HUES64 (cell line): ENCODE data around the gene TMA7.

Source experiments
- H3K27ac ChIP-seq: 2 replicates; pipeline ENCODE4 v1.7.0; 2013; ENCODE audit warnings: low read depth, low read length, inconsistent platforms
- H3K27me3 ChIP-seq: 2 replicates; pipeline ENCODE4 v1.6.1; 2013; ENCODE audit warnings: mild to moderate bottlenecking, low read length; ENCODE audit not compliant: insufficient read depth
- H3K36me3 ChIP-seq: 2 replicates; pipeline ENCODE4 v1.6.1; 2013; ENCODE audit warnings: mild to moderate bottlenecking, low read length; ENCODE audit not compliant: insufficient read depth
- H3K4me1 ChIP-seq: 2 replicates; pipeline ENCODE4 v1.6.1; 2013; ENCODE audit warnings: mild to moderate bottlenecking, low read length, moderate library complexity; ENCODE audit not compliant: insufficient read depth
- H3K4me3 ChIP-seq: 2 replicates; pipeline ENCODE4 v1.5.1; 2013; ENCODE audit warnings: mild to moderate bottlenecking, low read length, moderate library complexity
- H3K9ac ChIP-seq: 2 replicates; pipeline ENCODE4 v1.6.1; 2013; ENCODE audit warnings: mild to moderate bottlenecking, low read depth, low read length
- H3K9me3 ChIP-seq: 2 replicates; pipeline ENCODE4 v1.6.1; 2013; ENCODE audit warnings: low read depth, low read length; ENCODE audit not compliant: insufficient read depth
- WGBS: fragments of 150-250, 120-280 bp; methylation state at CpG from one replicate; pipeline ENCODE4 v1.1.7; 2013; ENCODE audit warnings: missing lambda C conversion rate; 5-methylcytosine and 5-hydroxymethylcytosine counted together

TMA7 gene

DNA sequence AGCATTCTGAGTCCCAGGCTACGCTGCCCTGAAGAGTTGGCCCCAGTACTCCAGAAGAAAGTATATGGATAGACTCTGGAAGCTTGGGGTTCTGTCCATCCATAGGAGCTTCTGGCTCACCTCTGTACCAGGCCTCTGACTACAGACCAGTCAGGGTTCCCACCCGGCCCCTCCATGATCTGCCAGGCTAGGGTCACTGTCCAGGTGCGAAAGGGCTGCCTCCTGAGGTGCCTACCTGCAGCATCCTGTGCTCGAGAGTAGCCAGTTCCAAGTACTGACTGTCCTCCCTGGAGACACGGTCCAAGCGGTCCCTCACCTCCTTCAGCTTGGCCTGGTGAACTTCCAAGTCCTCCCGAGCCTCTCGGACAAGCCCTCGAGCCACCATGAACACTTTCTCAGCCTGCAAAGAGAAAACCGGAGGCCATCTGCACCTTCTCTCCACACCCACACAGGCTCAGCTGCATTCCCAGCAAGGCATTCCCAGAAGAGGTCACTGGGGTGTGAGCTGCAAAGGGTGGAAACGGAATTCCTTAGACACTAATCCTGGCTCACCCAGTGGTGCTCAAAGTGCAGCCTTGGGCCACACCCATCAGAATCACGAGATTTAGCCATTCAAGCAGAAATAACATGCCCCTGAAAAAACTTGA is 6.5 kb upstream of the TMA7 start:
- Histone ChIP-seq H3K36me3 (peaks cover 31% of the 10 kb centered on the region), H3K4me1 (peaks cover 10% of the 10 kb centered on the region; the same call in 1 of the 2 replicates), H3K27me3 (no peaks in the 10 kb centered on the region), H3K27ac (no peak overlapping the region), H3K4me3 (no peak overlapping the region), H3K9ac (no peak overlapping the region), H3K9me3 (no peaks in the 10 kb centered on the region)
- 93% methylated on average over 12 of the region's 12 CpGs for WGBS

DNA sequence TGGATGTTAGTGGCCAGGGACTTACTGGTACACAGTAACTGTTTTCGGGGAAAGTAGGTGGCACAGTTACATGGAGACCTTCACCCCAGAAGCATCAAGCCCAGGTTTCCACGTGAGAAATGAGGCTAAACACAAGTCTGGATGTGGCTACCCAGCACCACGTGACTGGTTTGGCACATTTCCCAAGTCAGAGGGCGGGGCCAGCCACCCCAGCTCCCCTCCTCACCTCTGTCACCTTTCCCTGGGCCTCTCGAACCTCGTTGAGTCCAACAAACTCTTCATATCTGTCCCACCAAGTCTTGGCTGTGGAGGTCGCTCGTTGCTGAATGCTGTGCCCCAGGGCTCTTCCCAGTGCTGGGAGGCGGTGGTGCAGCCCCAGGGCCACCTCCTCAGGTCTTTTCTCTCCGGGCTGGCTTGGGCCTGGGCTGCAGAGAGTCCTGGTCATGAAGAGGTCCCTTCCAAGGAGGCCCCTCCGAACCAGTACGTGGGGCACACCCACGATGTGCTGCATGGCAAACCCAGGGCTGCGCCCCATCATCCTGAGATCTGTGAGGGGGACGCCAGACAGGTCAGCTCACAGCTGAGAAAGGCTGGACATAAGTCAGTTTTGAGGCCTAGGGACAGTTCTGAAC is 5.3 kb upstream of the TMA7 start:
- no peak overlapping the region for H3K4me3 ChIP-seq
- peaks cover 31% of the 10 kb centered on the region for H3K36me3 ChIP-seq
- no peaks in the 10 kb centered on the region for H3K9me3 ChIP-seq
- no peaks in the 10 kb centered on the region for H3K27me3 ChIP-seq
- WGBS, result 92% methylated on average over 15 of the region's 15 CpGs
- peaks cover 10% of the 10 kb centered on the region; the same call in 1 of the 2 replicates for H3K4me1 ChIP-seq
- no peak overlapping the region for H3K27ac ChIP-seq
- no peak overlapping the region for H3K9ac ChIP-seq

DNA sequence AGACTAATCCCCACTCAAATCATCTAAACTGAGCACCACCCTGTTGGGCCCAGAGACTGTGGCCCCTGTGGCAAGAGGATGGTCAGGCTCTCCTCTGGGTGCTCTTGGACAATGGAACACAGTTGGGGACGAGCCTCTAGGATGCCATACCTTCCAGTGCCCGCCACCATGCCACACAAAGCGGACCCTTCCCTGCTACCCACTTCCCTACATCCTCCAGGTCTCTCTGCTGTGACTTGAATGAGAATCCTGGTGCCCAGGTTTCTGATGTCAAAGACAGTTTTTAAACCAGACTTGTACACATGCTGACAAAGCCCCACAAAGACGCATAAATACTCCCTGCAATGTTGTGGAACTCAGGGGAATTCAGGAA is 4.8 kb upstream of the TMA7 start:
- Histone ChIP-seq H3K27me3 (no peaks in the 10 kb centered on the region), H3K4me3 (no peak overlapping the region), H3K36me3 (peaks cover 31% of the 10 kb centered on the region), H3K9me3 (no peaks in the 10 kb centered on the region), H3K27ac (no peak overlapping the region), H3K9ac (no peak overlapping the region), H3K4me1 (peaks cover 9% of the 10 kb centered on the region; the same call in 1 of the 2 replicates)
- 91% methylated on average over 4 of the region's 4 CpGs for WGBS

DNA sequence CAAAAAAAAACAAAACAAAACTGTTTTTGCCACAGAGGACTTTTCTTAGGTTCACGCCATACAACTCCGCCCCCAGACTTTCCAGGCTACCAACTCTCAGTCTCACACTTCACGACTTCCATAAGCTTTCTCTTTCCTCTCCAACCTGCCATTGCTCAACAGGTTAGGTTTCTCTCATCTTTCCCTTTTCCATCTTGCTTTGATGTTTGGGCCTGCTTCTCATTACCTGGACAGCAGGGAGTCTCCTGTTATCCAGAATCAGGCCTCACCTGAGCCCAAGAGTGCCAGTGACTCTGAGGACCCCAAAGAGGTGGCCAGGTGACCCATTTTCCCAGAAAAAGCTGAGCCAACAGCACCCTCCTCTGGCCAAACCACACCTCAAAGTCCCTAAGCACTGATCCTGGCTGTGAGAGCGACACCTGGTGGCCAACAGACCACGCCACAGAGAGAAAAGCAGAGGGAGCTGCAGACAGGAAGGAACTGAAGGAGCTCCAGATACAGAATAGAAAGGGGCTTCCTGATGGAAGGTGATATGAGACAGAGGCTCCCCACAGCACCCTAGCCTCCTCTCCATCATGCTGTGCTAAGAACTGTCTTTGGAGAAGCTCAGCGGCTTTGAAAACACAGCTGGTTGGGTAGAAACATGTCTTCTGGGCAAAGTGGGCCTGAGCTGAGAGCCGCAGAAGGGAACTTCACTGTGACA is 4.1 kb upstream of the TMA7 start:
- no peaks in the 10 kb centered on the region for H3K9me3 ChIP-seq
- H3K36me3 ChIP-seq, result peaks cover 31% of the 10 kb centered on the region
- no peak overlapping the region for H3K27ac ChIP-seq
- 52% methylated on average over 7 of the region's 7 CpGs for WGBS
- 0 out of 2 replicates have a peak, but pooled peaks cover 2% of the 10 kb centered on the region for H3K4me1 ChIP-seq
- H3K27me3 ChIP-seq, result no peaks in the 10 kb centered on the region
- H3K9ac ChIP-seq, result no peak overlapping the region
- no peak overlapping the region for H3K4me3 ChIP-seq

DNA sequence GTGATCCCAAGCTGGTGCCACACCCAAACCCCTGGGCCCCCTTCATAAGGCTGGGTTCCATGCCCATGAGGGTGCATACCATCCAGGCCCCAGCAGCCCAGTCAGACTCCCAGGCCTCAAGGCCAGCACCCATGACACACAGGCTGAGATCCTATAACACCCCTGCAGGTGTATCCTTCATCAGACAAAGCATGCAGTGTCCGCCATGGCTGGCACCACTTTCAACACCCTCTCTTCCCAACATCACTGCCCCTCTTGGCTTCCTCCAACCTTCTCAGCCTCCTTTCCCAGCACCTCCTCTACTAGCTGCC is 3.6 kb upstream of the TMA7 start:
- H3K9me3 ChIP-seq, result no peaks in the 10 kb centered on the region
- H3K4me1 ChIP-seq, result 0 out of 2 replicates have a peak, but pooled peaks cover 2% of the 10 kb centered on the region
- 34% methylated on average over 1 of the region's 1 CpG for WGBS
- no peaks in the 10 kb centered on the region for H3K27me3 ChIP-seq
- no peak overlapping the region for H3K27ac ChIP-seq
- no peak overlapping the region for H3K4me3 ChIP-seq
- H3K36me3 ChIP-seq, result peaks cover 33% of the 10 kb centered on the region
- no peak overlapping the region for H3K9ac ChIP-seq

DNA sequence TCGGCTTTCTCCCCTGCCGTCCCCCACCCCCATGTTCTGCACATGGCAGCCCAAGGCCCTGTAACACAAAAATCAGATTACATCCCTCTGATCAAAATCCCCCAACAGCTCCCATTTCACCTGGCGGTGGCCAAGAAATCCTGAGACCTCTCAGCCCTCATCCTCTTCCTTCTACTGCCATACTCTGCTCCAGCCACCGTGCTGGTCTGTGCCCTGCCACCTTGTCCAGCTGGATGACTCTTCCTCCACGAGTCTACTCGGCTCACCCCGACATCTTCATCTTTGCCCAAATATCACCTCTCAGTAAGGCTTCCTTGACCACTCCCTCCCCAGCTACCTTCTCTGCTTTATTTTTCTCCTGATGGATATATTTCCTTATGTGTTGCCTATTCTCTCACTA is 3.2 kb upstream of the TMA7 start:
- WGBS, result 94% methylated on average over 7 of the region's 7 CpGs
- H3K9me3 ChIP-seq, result no peaks in the 10 kb centered on the region
- H3K4me3 ChIP-seq, result no peak overlapping the region
- H3K36me3 ChIP-seq, result peaks cover 35% of the 10 kb centered on the region
- H3K4me1 ChIP-seq, result 0 out of 2 replicates have a peak, but pooled peaks cover 2% of the 10 kb centered on the region
- no peak overlapping the region for H3K27ac ChIP-seq
- H3K9ac ChIP-seq, result no peak overlapping the region
- no peaks in the 10 kb centered on the region for H3K27me3 ChIP-seq

DNA sequence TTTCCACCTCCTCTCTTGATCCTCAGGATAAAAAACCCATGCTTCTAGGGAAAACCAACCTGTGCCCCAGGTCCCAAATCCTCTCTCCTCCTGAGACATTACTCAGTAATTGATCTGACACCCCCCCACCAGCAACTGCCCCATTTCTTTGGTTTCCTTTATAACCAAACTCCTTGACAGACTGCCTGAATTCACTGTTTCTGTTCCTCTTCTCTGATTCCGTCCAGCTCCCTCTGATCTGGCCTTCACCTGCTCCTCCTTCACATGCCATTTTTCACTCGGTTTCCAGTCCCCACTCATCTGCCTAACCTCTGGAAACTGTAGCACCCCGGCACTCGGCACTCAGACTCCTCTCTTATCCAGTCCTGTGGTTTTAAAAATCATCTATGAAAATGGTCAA is 2.2 kb upstream of the TMA7 start:
- 83% methylated on average over 4 of the region's 4 CpGs for WGBS
- no peaks in the 10 kb centered on the region for H3K9me3 ChIP-seq
- no peak overlapping the region for H3K4me3 ChIP-seq
- H3K27ac ChIP-seq, result no peak overlapping the region
- no peaks in the 10 kb centered on the region for H3K27me3 ChIP-seq
- H3K4me1 ChIP-seq, result 0 out of 2 replicates have a peak, but pooled peaks cover 2% of the 10 kb centered on the region
- H3K9ac ChIP-seq, result no peak overlapping the region
- peaks cover 34% of the 10 kb centered on the region for H3K36me3 ChIP-seq

DNA sequence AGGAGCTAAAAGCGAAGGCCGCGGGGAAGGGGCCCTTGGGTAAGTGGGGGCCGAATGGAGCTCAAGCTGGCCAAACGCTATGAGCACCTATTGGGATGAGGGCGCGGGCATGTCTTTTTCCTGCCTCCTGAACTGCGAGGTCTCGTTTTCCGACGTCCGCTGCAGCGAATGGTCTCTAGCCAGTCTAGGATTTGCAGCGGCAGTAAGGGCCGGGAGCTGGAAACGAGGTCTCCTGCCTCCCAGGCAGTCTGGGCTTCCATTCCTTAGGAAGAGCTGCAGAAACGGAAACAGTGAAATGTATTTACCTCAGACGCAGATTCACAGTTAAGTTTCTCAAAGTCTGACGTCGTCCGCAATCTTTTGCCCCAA is 517 bp downstream of the TMA7 start:
- no peaks in the 10 kb centered on the region for H3K27me3 ChIP-seq
- peak overlapping the region; percentile 77 for H3K27ac ChIP-seq
- peaks cover 31% of the 10 kb centered on the region for H3K36me3 ChIP-seq
- 2% methylated on average over 21 of the region's 21 CpGs for WGBS
- H3K9ac ChIP-seq, result peak overlapping the region; percentile 84
- peaks cover 2% of the 10 kb centered on the region; the same call in 1 of the 2 replicates for H3K4me1 ChIP-seq
- H3K4me3 ChIP-seq, result peak overlapping the region; percentile 90
- no peaks in the 10 kb centered on the region for H3K9me3 ChIP-seq

DNA sequence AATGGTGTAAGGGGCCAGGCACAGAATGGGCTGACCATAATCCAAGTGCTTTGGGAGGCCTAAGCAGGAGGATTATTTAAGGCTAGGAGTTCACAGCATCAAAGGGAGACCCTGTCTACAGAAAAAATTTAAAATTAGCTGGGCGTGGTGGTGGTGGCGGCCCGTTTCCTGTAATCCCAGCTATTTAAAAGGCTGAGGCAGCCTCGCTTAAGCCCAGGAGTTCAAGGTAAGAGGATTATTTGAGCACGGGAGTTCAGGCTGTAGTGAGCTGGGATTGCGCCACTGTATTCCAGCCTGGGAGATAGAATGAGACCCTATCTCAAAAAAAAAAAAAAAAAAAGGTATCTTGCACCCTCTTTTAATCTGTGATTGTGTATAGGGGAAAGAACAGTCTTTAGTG is 1.9 kb downstream of the TMA7 start:
- Histone ChIP-seq H3K4me1 (no peaks in the 10 kb centered on the region; the same call in 1 of the 2 replicates), H3K27ac (no peak overlapping the region), H3K9me3 (no peaks in the 10 kb centered on the region), H3K36me3 (peaks cover 31% of the 10 kb centered on the region), H3K9ac (0 out of 2 replicates have a peak overlapping the region, but pooled peaks have one; percentile 38), H3K4me3 (peak overlapping the region; percentile 90), H3K27me3 (no peaks in the 10 kb centered on the region)
- WGBS, result 94% methylated on average over 6 of the region's 6 CpGs

DNA sequence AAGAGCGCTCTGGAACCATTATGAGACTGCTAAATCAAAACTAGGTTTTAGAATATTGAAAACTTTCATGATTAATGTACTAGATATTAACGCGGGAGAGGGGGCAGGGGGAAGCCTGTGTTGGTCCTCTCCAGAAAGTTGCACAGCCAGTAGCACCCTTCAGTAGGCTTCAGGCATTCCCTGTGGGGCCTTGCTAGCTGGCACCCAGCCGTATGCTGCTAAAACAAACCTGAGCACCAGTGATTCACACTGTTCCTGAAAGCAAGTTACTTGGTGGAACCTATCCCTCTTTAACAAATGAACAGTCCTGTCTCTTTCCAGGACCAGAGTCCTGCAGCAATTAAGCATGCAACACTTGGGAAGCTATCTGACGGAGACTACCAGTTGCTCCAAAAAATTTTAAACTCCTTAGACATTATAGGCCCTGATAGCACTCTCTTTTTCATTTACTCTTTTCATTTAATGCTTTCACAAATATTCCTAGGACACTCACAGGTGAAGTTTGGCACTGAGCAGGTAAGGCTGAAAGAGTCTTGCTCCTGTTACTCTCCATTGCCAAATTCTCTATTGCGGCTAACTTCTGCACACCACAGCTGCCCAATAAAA is 5.3 kb downstream of the TMA7 start:
- Histone ChIP-seq H3K9ac (no peak overlapping the region), H3K27ac (no peak overlapping the region), H3K4me1 (peaks cover 9% of the 10 kb centered on the region; the same call in 1 of the 2 replicates), H3K9me3 (no peaks in the 10 kb centered on the region), H3K36me3 (peaks cover 38% of the 10 kb centered on the region), H3K27me3 (no peaks in the 10 kb centered on the region), H3K4me3 (peak overlapping the region; percentile 95)
- WGBS, result 81% methylated on average over 6 of the region's 6 CpGs

DNA sequence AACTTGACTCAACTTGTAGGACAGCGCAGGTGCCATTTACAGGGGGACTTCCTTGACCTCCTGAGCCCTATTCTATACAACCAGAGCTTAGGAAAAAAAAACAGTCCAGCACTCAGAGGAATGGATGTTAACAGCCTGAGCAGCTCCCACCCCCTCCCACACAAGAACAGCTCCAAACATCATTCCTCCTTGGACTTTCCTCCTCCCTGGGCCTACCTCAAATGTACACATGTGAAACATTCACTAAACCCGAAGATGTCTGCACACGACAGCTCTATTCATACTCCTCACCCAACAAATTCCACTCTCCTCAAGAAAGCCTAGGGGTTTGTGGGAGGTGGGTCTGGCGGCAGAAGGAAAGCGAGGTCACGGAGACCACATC is 6.0 kb downstream of the TMA7 start:
- H3K27ac ChIP-seq, result peak overlapping the region; percentile 92

More for the DNA sequence above, 6.0 kb downstream of the TMA7 start:
- H3K4me3 ChIP-seq, result peak overlapping the region; percentile 95
- peaks cover 9% of the 10 kb centered on the region; the same call in 1 of the 2 replicates for H3K4me1 ChIP-seq
- H3K9me3 ChIP-seq, result no peaks in the 10 kb centered on the region
- no peaks in the 10 kb centered on the region for H3K27me3 ChIP-seq
- peak overlapping the region; percentile 85 for H3K9ac ChIP-seq
- peaks cover 39% of the 10 kb centered on the region for H3K36me3 ChIP-seq
- WGBS, result 24% methylated on average over 6 of the region's 6 CpGs
